HG02678 (cell line): ENCODE data around the gene IDH3B.
"Not testable (repeated sequence)": the region's sequence is repeated elsewhere in the genome, so short reads cannot be mapped to it uniquely, and the experiment has no call there.

Source experiments
- ATAC-seq: cut with Tn5 transposase; IDR thresholded peaks from one replicate; pipeline ENCODE4 v1.9.1; 2021; ENCODE audit warnings: mild to moderate bottlenecking, moderate library complexity; ENCODE audit not compliant: unreplicated experiment

Gene IDH3B

GRCh38 chr20:2695206-2695983 lies 31.4 kb upstream of the IDH3B start:
- no peak for ATAC-seq

- no peak for ATAC-seq
Observed at GRCh38 chr20:2694519-2694918, 30.5 kb upstream of the IDH3B start.

- no peak for ATAC-seq
Observed at GRCh38 chr20:2694008-2694471, 30.0 kb upstream of the IDH3B start.

GRCh38 chr20:2693286-2694007 lies 29.4 kb upstream of the IDH3B start:
- ATAC-seq: no peak

GRCh38 chr20:2692886-2693285 lies 28.9 kb upstream of the IDH3B start:
- ATAC-seq: no peak

- ATAC-seq: no peak
Observed at GRCh38 chr20:2692036-2692885, 28.2 kb upstream of the IDH3B start, which contains the start of gene EBF4. TSS of gene EBF4 (plus strand) at chr20:2692780. CDS start at chr20:2693646, 866 bp downstream.

GRCh38 chr20:2691663-2692035 lies 27.6 kb upstream of the IDH3B start:
- ATAC-seq: no peak

- no peak for ATAC-seq
Observed at GRCh38 chr20:2691127-2691526, 27.1 kb upstream of the IDH3B start.

GRCh38 chr20:2690718-2691117 lies 26.7 kb upstream of the IDH3B start:
- ATAC-seq: no peak

GRCh38 chr20:2690213-2690612 lies 26.2 kb upstream of the IDH3B start:
- ATAC-seq: no peak

- no peak for ATAC-seq
Observed at GRCh38 chr20:2688041-2688591, 24.1 kb upstream of the IDH3B start.

GRCh38 chr20:2687514-2687913 lies 23.5 kb upstream of the IDH3B start:
- no peak for ATAC-seq

GRCh38 chr20:2684817-2685216 lies 20.8 kb upstream of the IDH3B start:
- ATAC-seq: not testable (repeated sequence)

GRCh38 chr20:2682040-2682439 lies 18.0 kb upstream of the IDH3B start:
- ATAC-seq: not testable (repeated sequence)

GRCh38 chr20:2680046-2680445 lies 16.0 kb upstream of the IDH3B start:
- no peak for ATAC-seq

GRCh38 chr20:2673453-2673852 lies 9.4 kb upstream of the IDH3B start:
- ATAC-seq: no peak

- ATAC-seq: no peak
Observed at GRCh38 chr20:2672446-2672845, 8.4 kb upstream of the IDH3B start.

GRCh38 chr20:2671977-2672376 lies 8.0 kb upstream of the IDH3B start:
- no peak for ATAC-seq

GRCh38 chr20:2663364-2663886 lies 591 bp downstream of the IDH3B start:
- ATAC-seq: peak; percentile 6

- ATAC-seq: no peak
Observed at GRCh38 chr20:2659547-2659946, 4.5 kb downstream of the IDH3B start.
